ENCODE measurements around the gene KRTAP19-2. TPM values are rescaled to one million over a fixed set of nuclear protein-coding genes. Genes with fewer than 3 reads are reported as not detected.

KRTAP19-2 gene
- total RNA-seq, 1 experiment from 2014 or later, result not detected

DNA sequence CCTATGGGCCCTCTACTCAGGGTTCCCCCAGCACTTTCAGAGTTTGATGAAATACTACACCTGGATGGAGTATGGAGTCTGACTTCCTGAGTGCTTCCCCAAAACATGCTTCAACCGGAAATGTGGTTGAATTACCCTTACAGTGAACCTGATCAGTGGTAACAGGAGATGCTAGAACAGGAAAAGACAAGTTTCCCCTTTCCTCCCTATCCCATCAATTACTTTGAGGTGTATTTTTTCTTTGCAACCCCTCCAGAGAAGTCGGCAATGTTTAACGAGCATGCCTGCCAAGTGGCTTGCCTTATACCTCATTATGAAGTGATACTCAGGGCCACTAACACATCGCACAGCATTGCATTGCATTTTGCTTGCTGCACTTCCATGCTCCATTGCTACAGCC, 40.2 kb downstream of the KRTAP19-2 start:
- Mint-ChIP-seq H3K27ac (no peak overlapping the region), H3K27me3 (ENCODE audit: low read depth) (no peaks in the 10 kb centered on the region), H3K4me3 (no peak overlapping the region), H3K4me1 (peaks cover 29% of the 10 kb centered on the region), H3K36me3 (no peaks in the 10 kb centered on the region), H3K9me3 (no peaks in the 10 kb centered on the region)
- DNase-seq (ENCODE audit: low spot score) (no peak), ATAC-seq (no peak)
- TF ChIP-seq TEAD1 (CRISPR knock-in tag; IDR thresholded peaks at IDR 0.05) (no peak), ARID4B (CRISPR knock-in tag; IDR thresholded peaks at IDR 0.05; ENCODE audit: borderline replicate concordance) (no peak)
- CTCF ChIA-PET, result interaction anchor here (0.8 kb wide), 1 partner anchor 16 kb away, joined by 4 read pairs; no protein-coding TSS in a partner anchor
- POLR2A ChIA-PET, result no interaction called here

DNA sequence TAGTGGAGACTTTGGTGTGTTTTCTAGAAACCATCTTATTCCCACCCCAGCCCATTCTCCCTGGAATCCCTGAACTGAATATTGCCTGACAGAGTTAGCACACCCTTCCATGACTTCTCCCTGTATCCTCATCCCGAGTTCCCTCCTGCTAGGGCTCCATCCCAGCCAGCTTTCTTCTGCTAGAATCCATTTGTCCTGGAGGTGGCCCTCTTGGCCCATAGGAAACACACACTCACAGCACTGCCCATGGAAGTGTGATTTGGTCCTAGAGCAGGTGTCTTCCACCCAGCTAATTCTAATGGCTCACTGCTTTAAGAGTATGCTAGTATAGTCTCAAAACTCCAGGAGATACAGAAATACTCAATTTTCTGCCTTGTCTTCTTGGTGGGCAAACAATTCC, 43.0 kb downstream of the KRTAP19-2 start:
- no peaks in the 10 kb centered on the region for H3K36me3 Mint-ChIP-seq
- CTCF ChIA-PET, result interaction anchor here (0.6 to 3.3 kb wide), 9 partner anchors 11 to 642 kb away, joined by 3 to 19 read pairs (median 6); no protein-coding TSS in a partner anchor
- no peak overlapping the region for H3K4me3 Mint-ChIP-seq
- DNase-seq (ENCODE audit: low spot score) (peak; percentile 31), ATAC-seq (peak; percentile 95)
- H3K4me1 Mint-ChIP-seq, result peaks cover 29% of the 10 kb centered on the region
- POLR2A ChIA-PET, result no interaction called here
- TF ChIP-seq CTCF (IDR thresholded peaks at IDR 0.05) (no peak), NFATC4 (CRISPR knock-in tag; IDR thresholded peaks at IDR 0.05) (no peak), USF2 (CRISPR knock-in tag; IDR thresholded peaks at IDR 0.05) (no peak), E2F1 (CRISPR knock-in tag; IDR thresholded peaks at IDR 0.05) (no peak), SP1 (CRISPR knock-in tag; conservative IDR thresholded peaks at IDR 0.05) (no peak)
- TF ChIP-seq, protein P1, sequence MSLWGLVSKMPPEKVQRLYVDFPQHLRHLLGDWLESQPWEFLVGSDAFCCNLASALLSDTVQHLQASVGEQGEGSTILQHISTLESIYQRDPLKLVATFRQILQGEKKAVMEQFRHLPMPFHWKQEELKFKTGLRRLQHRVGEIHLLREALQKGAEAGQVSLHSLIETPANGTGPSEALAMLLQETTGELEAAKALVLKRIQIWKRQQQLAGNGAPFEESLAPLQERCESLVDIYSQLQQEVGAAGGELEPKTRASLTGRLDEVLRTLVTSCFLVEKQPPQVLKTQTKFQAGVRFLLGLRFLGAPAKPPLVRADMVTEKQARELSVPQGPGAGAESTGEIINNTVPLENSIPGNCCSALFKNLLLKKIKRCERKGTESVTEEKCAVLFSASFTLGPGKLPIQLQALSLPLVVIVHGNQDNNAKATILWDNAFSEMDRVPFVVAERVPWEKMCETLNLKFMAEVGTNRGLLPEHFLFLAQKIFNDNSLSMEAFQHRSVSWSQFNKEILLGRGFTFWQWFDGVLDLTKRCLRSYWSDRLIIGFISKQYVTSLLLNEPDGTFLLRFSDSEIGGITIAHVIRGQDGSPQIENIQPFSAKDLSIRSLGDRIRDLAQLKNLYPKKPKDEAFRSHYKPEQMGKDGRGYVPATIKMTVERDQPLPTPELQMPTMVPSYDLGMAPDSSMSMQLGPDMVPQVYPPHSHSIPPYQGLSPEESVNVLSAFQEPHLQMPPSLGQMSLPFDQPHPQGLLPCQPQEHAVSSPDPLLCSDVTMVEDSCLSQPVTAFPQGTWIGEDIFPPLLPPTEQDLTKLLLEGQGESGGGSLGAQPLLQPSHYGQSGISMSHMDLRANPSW (CRISPR knock-in tag; conservative IDR thresholded peaks at IDR 0.05; ENCODE audit: low read depth), result no peak
- no peak overlapping the region for H3K27ac Mint-ChIP-seq
- no peaks in the 10 kb centered on the region for H3K9me3 Mint-ChIP-seq
- H3K27me3 Mint-ChIP-seq (ENCODE audit: low read depth), result no peaks in the 10 kb centered on the region

DNA sequence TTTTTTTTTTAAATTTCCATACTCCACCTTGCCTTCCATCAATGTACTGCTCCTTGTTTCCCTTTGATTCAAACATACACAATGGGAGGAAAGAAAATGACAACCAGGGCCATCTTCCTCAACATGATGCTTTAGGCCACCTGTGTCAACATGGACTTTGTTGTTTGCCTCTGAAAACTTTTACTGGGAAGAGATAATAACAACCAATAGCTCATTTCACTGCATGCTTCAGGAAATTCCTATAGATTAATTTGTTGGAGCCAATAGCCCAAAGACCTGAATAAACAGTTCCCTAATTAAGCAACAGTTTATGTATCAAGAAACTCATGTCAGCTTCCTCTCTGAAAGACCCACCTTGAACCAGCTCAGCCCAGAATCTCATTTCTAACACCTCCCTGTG, 44.0 kb downstream of the KRTAP19-2 start:
- peaks cover 29% of the 10 kb centered on the region for H3K4me1 Mint-ChIP-seq

More for the DNA sequence above, 44.0 kb downstream of the KRTAP19-2 start:
- H3K27me3 Mint-ChIP-seq (ENCODE audit: low read depth), result no peaks in the 10 kb centered on the region
- no peak for DNase-seq (ENCODE audit: low spot score)
- ATAC-seq, result no peak
- ChIA-PET CTCF (interaction anchor here (0.5 to 3.3 kb wide), 8 partner anchors 10 to 969 kb away, joined by 3 to 19 read pairs (median 8); no protein-coding TSS in a partner anchor), POLR2A (no interaction called here)
- no peaks in the 10 kb centered on the region for H3K36me3 Mint-ChIP-seq
- no peak overlapping the region for H3K4me3 Mint-ChIP-seq
- TF ChIP-seq ZNF317 (CRISPR knock-in tag; IDR thresholded peaks at IDR 0.05; ENCODE audit: borderline replicate concordance, low read depth) (no peak), ZBTB21 (CRISPR knock-in tag; IDR thresholded peaks at IDR 0.05; ENCODE audit: borderline replicate concordance) (no peak), IRF1 (CRISPR knock-in tag; IDR thresholded peaks at IDR 0.05) (no peak), PRRX2 (CRISPR knock-in tag; IDR thresholded peaks at IDR 0.05) (no peak), ELF4 (CRISPR knock-in tag; IDR thresholded peaks at IDR 0.05; ENCODE audit: low read depth) (no peak), OVOL2 (CRISPR knock-in tag; IDR thresholded peaks at IDR 0.05; ENCODE audit: borderline replicate concordance) (no peak), ATF1 (CRISPR knock-in tag; IDR thresholded peaks at IDR 0.05) (no peak), ZNF121 (CRISPR knock-in tag; IDR thresholded peaks at IDR 0.05) (no peak), MYBL2 (CRISPR knock-in tag; IDR thresholded peaks at IDR 0.05) (no peak)
- TF ChIP-seq, protein P2, sequence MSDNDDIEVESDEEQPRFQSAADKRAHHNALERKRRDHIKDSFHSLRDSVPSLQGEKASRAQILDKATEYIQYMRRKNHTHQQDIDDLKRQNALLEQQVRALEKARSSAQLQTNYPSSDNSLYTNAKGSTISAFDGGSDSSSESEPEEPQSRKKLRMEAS (CRISPR knock-in tag; IDR thresholded peaks at IDR 0.05), result no peak
- no peaks in the 10 kb centered on the region for H3K9me3 Mint-ChIP-seq
- peak overlapping the region; percentile 66 for H3K27ac Mint-ChIP-seq
